Measurements from ENCODE around the gene ZFHX3. TPM values are rescaled to one million over a fixed set of nuclear protein-coding genes. Genes with fewer than 3 reads are reported as not detected.

The ZFHX3 gene
- total and polyA plus RNA-seq, 2 of the 8 experiments (the other 6 are each of a cell fraction or from before 2014, with no cell fraction given), result 0.08 to 0.99 TPM

DNA sequence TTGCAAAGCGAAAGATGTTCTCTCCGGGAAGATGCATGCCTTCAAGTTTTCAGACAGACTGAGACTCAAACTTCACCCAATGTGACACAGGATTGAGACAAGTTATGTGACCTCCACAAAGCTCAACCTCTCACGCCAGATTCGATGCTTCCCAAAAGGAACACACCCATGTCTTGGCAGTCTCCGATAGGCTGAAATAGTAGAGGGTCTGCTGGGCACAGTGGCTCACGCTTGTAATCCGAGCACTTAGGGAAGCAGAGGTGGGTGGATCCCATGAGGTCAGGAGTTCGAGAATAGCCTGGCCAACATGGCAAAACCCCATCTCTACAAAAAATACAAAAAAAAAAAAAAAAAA lies 22.1 kb downstream of the ZFHX3 start:
- no peak overlapping the region for H3K14ac ChIP-seq (ENCODE audit: insufficient read length)
- H3K4ac ChIP-seq (replicated peaks; ENCODE audit: insufficient read length, low read depth, low read length), result no peak overlapping the region
- H2AFZ ChIP-seq (ENCODE audit: low read length), result no peak overlapping the region
- no peak overlapping the region for H3K56ac ChIP-seq (replicated peaks; ENCODE audit: insufficient read length, low read depth, low read length)
- ChIA-PET CTCF (ENCODE audit: partially characterized antibody) (interaction anchor here (1.0 to 6.1 kb wide), 2 partner anchors 30 to 31 kb away, joined by 5 to 38 read pairs; no protein-coding TSS in a partner anchor), POLR2A (ENCODE audit: partially characterized antibody) (no interaction called here)
- no peaks in the 10 kb centered on the region for H3K79me2 ChIP-seq (ENCODE audit: control insufficient read depth in 1 of 2, insufficient read depth in 2 of 2, low read length in 2 of 2)
- TF ChIP-seq POLR2A (IDR thresholded peaks at IDR 0.05; ENCODE audit: control extremely low read depth in 1 of 2, low read depth in 2 of 2, low read length in 2 of 2) (no peak), RFX5 (IDR thresholded peaks at IDR 0.05; ENCODE audit: borderline replicate concordance, low read depth, low read length) (no peak)
- no peak for DNase-seq (ENCODE audit: low read depth in 1 of 2, low spot score in 2 of 2)
- H3K4me3 ChIP-seq (ENCODE audit: extremely low read depth in 1 of 4, insufficient read depth in 2 of 4, low read depth in 3 of 4, low read length in 4 of 4), result no peak overlapping the region
- no peak overlapping the region for H4K8ac ChIP-seq (ENCODE audit: extremely low read depth, insufficient read depth, low read length)
- no peaks in the 10 kb centered on the region for H3K4me1 ChIP-seq (replicated peaks in 1 of 4; ENCODE audit: control insufficient read depth in 3 of 4, insufficient read depth in 4 of 4, low read length in 3 of 4)
- no peak overlapping the region for H2BK15ac ChIP-seq (ENCODE audit: low read length)
- no peak overlapping the region for H2AK5ac ChIP-seq (ENCODE audit: low read depth, low read length)
- H3K27me3 ChIP-seq (replicated peaks in 1 of 4; ENCODE audit: control insufficient read depth in 3 of 4, extremely low read depth in 1 of 4, insufficient read depth in 3 of 4, low read length in 3 of 4), result peaks cover 39 to 76% (median 65%) of the 10 kb centered on the region in 4 experiments
- no peak overlapping the region for H2BK120ac ChIP-seq (replicated peaks; ENCODE audit: low read depth, low read length)
- no peak overlapping the region for H4K91ac ChIP-seq (replicated peaks; ENCODE audit: insufficient read length, low read length)
- H4K5ac ChIP-seq (ENCODE audit: insufficient read length, low read depth, low read length), result no peak overlapping the region
- no peak overlapping the region for H3K23ac ChIP-seq (ENCODE audit: insufficient read length)
- no peak overlapping the region for H2BK20ac ChIP-seq (ENCODE audit: low read length)
- no peak overlapping the region for H3K18ac ChIP-seq (ENCODE audit: extremely low read depth, low read length)
- H3K27ac ChIP-seq (ENCODE audit: low read depth, low read length), result no peak overlapping the region
- H3K36me3 ChIP-seq (ENCODE audit: control insufficient read depth in 2 of 4, insufficient read depth in 4 of 4, low read length in 3 of 4), result no peaks in the 10 kb centered on the region
- no peaks in the 10 kb centered on the region for H3K79me1 ChIP-seq (ENCODE audit: low read depth, low read length)
- 81% methylated on average over 8 of the region's 8 CpGs; no CpG with 5 or more reads in 1 of the 2 experiments for WGBS, 2 experiments (ENCODE audit: extremely low coverage in 1 of 2, insufficient coverage in 1 of 2, insufficient read length in 1 of 2, insufficient replicate concordance in 2 of 2, low coverage in 1 of 2, low lambda C conversion rate in 2 of 2, missing lambda C conversion rate in 1 of 2)
- no peaks in the 10 kb centered on the region for H3K9me3 ChIP-seq (ENCODE audit: insufficient read depth in 2 of 2, low read depth in 1 of 2, low read length in 1 of 2)
- no peaks in the 10 kb centered on the region for H3K23me2 ChIP-seq (ENCODE audit: low read depth, low read length)
- H2BK12ac ChIP-seq (ENCODE audit: low read depth, low read length), result no peak overlapping the region
- peaks cover 21 to 28% of the 10 kb centered on the region in 2 experiments for H4K20me1 ChIP-seq (replicated peaks in 1 of 2; ENCODE audit: control insufficient read depth in 1 of 2, insufficient read depth in 2 of 2, low read length in 2 of 2)
- no peak overlapping the region for H2BK5ac ChIP-seq (ENCODE audit: low read depth, low read length)
- FAIRE-seq, result no peak
- no peak overlapping the region; a peak in 1 of 4 replicates for H3K4me2 ChIP-seq (ENCODE audit: insufficient read depth in 1 of 2, low read depth in 2 of 2, low read length in 2 of 2)
- H3K9ac ChIP-seq (replicated peaks in 1 of 4; ENCODE audit: extremely low read depth in 1 of 4, low read depth in 3 of 4, low read length in 3 of 4), result no peak overlapping the region
